Esophagus squamous epithelium (tissue), 5 donors: ENCODE results near the gene CHD8. TPM values are rescaled to one million over a fixed set of nuclear protein-coding genes. Genes with fewer than 3 reads are reported as not detected.

Experiments
- DNase-seq: peaks from one replicate; lab custom pipeline; 2025; lab: John Stamatoyannopoulos, UW
- H3K27ac ChIP-seq, 4 donors: fragments of 200-600 bp; sonication (generic); one replicate each; pipeline ENCODE4 v1.5.1; 2016 to 2019; ENCODE audit warnings: mild to moderate bottlenecking in 1 of 4
- H3K27me3 ChIP-seq, 4 donors: fragments of 200-600 bp; sonication (generic); 1 replicate in 3 of 4; 2 replicates in 1 of 4; pipeline versions ENCODE4 v1.5.1 to v1.6.0; 2017 to 2021; ENCODE audit warnings: antibody characterized with exemption in 1 of 4
- H3K36me3 ChIP-seq, 3 donors: fragments of 200-600 bp; sonication (generic); one replicate each; pipeline ENCODE4 v1.5.1; 2016 to 2019
- H3K4me1 ChIP-seq, 3 donors: fragments of 200-600 bp; sonication (generic); one replicate each; pipeline ENCODE4 v1.5.1; 2017 to 2019
- H3K4me3 ChIP-seq, 4 donors: fragments of 200-600 bp; sonication (generic); 1 replicate in 3 of 4; 2 replicates in 1 of 4; pipeline ENCODE4 v1.5.1; 2016 to 2019; ENCODE audit warnings: mild to moderate bottlenecking in 2 of 4, moderate library complexity in 1 of 4
- H3K9me3 ChIP-seq, 3 donors: fragments of 200-600 bp; sonication (generic); one replicate each; pipeline ENCODE4 v1.5.1; 2016 to 2019
- CTCF ChIP-seq, 6 experiments: fragments of 450-650 bp in 4 of 6; fragments of 200-600 bp in 2 of 6; sonication (generic) in 2 of 6; IDR thresholded peaks; one replicate each; pipeline ENCODE4 v1.5.1; 2016 to 2019; ENCODE audit warnings: antibody characterized with exemption in 6 of 6, mild to moderate bottlenecking in 4 of 6, moderate library complexity in 4 of 6
- POLR2A ChIP-seq, 4 donors: fragments of 450-650 bp; IDR thresholded peaks; one replicate each; pipeline ENCODE4 v1.6.1; 2017; ENCODE audit warnings: antibody characterized with exemption in 4 of 4, mild to moderate bottlenecking in 4 of 4, moderate library complexity in 3 of 4
- WGBS, 2 donors: methylation state at CpG; one replicate each; pipeline ENCODE4 v1.1.5; 2018; 5-methylcytosine and 5-hydroxymethylcytosine counted together
- intact Hi-C: fragments of 100-400 bp; cut with DNase I; formaldehyde crosslinking; loops from one replicate; pipeline ENCODE4 v1.15.0; 2022
- total RNA-seq, 4 donors: library from RNA; depleted of rRNA; stranded (reverse); fragments of >200 nt; gene quantifications; one replicate each; pipeline ENCODE4 v1.1.0, GENCODE V29; 2016
- donor health status: DM: yes; HTN: yes; CAD: no.

The CHD8 gene
- total RNA-seq, 4 donors from 2014 or later: 43.8 to 51.9 (median 47.6) TPM

- Histone ChIP-seq H3K4me1 (no peaks in the 10 kb centered on the region), H3K27me3 (no peaks in the 10 kb centered on the region), H3K9me3 (no peaks in the 10 kb centered on the region), H3K27ac (no peak overlapping the region), H3K36me3 (peaks cover 10 to 100% (median 39%) of the 10 kb centered on the region in 3 donors), H3K4me3 (no peak overlapping the region)
- intact Hi-C loops: no loop called here
- WGBS, 2 donors: 85 to 94% methylated on average over 4 of the region's 4 CpGs
- no peak for TF ChIP-seq CTCF (IDR thresholded peaks at IDR 0.05)
- no peak for TF ChIP-seq POLR2A (IDR thresholded peaks at IDR 0.05)
- no peak for DNase-seq
Observed at GRCh38 chr14:21415329-21415728, 40.6 kb downstream of the CHD8 start.

GRCh38 chr14:21414137-21414631 is 41.7 kb downstream of the CHD8 start:
- Histone ChIP-seq H3K27ac (no peak overlapping the region), H3K4me3 (no peak overlapping the region), H3K36me3 (peaks cover 10 to 100% (median 39%) of the 10 kb centered on the region in 3 donors), H3K4me1 (no peaks in the 10 kb centered on the region), H3K27me3 (no peaks in the 10 kb centered on the region), H3K9me3 (no peaks in the 10 kb centered on the region)
- 90 to 93% methylated on average over 1 of the region's 1 CpG for WGBS, 2 donors
- intact Hi-C loops: no loop called here
- TF ChIP-seq CTCF (IDR thresholded peaks at IDR 0.05): no peak
- TF ChIP-seq POLR2A (IDR thresholded peaks at IDR 0.05): no peak
- DNase-seq: no peak

- peaks cover 22 to 100% (median 68%) of the 10 kb centered on the region in 3 donors for H3K36me3 ChIP-seq
- no peaks in the 10 kb centered on the region for H3K9me3 ChIP-seq
- intact Hi-C loops: no loop called here
- no peak for DNase-seq
- WGBS, 2 donors: 67 to 74% methylated on average over 3 of the region's 3 CpGs
- H3K27ac ChIP-seq: no peak overlapping the region
- no peaks in the 10 kb centered on the region for H3K4me1 ChIP-seq
- TF ChIP-seq CTCF (IDR thresholded peaks at IDR 0.05) (no peak), POLR2A (IDR thresholded peaks at IDR 0.05) (no peak)
- no peaks in the 10 kb centered on the region for H3K27me3 ChIP-seq
- no peak overlapping the region for H3K4me3 ChIP-seq
Observed at GRCh38 chr14:21408147-21408546, 47.8 kb downstream of the CHD8 start.

GRCh38 chr14:21406213-21406612 is 49.7 kb downstream of the CHD8 start:
- H3K4me3 ChIP-seq: no peak overlapping the region

GRCh38 chr14:21405097-21405496 is 50.8 kb downstream of the CHD8 start:
- TF ChIP-seq CTCF (IDR thresholded peaks at IDR 0.05) (no peak), POLR2A (IDR thresholded peaks at IDR 0.05) (no peak)
- H3K27me3 ChIP-seq: no peaks in the 10 kb centered on the region
- H3K27ac ChIP-seq: no peak overlapping the region
- H3K9me3 ChIP-seq: no peaks in the 10 kb centered on the region
- intact Hi-C loops: no loop called here
- H3K36me3 ChIP-seq: peaks cover 31 to 100% (median 71%) of the 10 kb centered on the region in 3 donors
- 56 to 64% methylated on average over 3 of the region's 3 CpGs for WGBS, 2 donors
- H3K4me1 ChIP-seq: no peaks in the 10 kb centered on the region
- no peak for DNase-seq
- no peak overlapping the region for H3K4me3 ChIP-seq

More at GRCh38 chr14:21406213-21406612, 49.7 kb downstream of the CHD8 start:
- intact Hi-C loops: no loop called here
- Histone ChIP-seq H3K4me1 (no peaks in the 10 kb centered on the region), H3K9me3 (no peaks in the 10 kb centered on the region), H3K27me3 (no peaks in the 10 kb centered on the region), H3K36me3 (peaks cover 26 to 100% (median 71%) of the 10 kb centered on the region in 3 donors), H3K27ac (no peak overlapping the region)
- no peak for DNase-seq
- no peak for TF ChIP-seq POLR2A (IDR thresholded peaks at IDR 0.05)
- no peak for TF ChIP-seq CTCF (IDR thresholded peaks at IDR 0.05)
